ENCODE data around the gene VANGL2. TPM values are rescaled to one million over a fixed set of nuclear protein-coding genes. Genes with fewer than 3 reads are reported as not detected.

VANGL2 gene
- total and polyA plus RNA-seq, 9 of the 15 experiments (the other 6 are each of a cell fraction or from before 2014, with no cell fraction given), result 0.28 to 4.0 (median 0.98) TPM

GRCh38 chr1:160377585-160378206 is 22.7 kb upstream of the VANGL2 start:
- Histone ChIP-seq H3K27ac (ENCODE audit: extremely low read depth, low read depth, low read length) (no peak overlapping the region), H3K36me3 (ENCODE audit: control insufficient read depth, insufficient read depth, low read length) (no peaks in the 10 kb centered on the region), H3K79me2 (ENCODE audit: control insufficient read depth, insufficient read depth, low read length) (no peaks in the 10 kb centered on the region), H3K4me1 (replicated peaks in 1 of 2; ENCODE audit: control insufficient read depth in 2 of 2, insufficient read depth in 2 of 2, low read length in 2 of 2) (peaks cover 17 to 22% of the 10 kb centered on the region in 2 experiments), H2AFZ (ENCODE audit: low read depth, low read length) (no peak overlapping the region), H3K27me3 (ENCODE audit: control insufficient read depth in 2 of 2, insufficient read depth in 2 of 2, low read length in 2 of 2) (no peaks in the 10 kb centered on the region; a peak in 1 of 5 replicates), H3K9ac (ENCODE audit: insufficient read depth in 1 of 2, low read depth in 2 of 2, low read length in 2 of 2) (no peak overlapping the region), H4K20me1 (replicated peaks; ENCODE audit: control insufficient read depth, insufficient read depth, low read length) (no peaks in the 10 kb centered on the region), H3K9me1 (ENCODE audit: control insufficient read depth, insufficient read depth, low read length) (no peaks in the 10 kb centered on the region), H3K4me2 (ENCODE audit: insufficient read depth, low read length) (no peak overlapping the region), H3K4me3 (no peak overlapping the region), H3K9me3 (replicated peaks; ENCODE audit: control insufficient read depth, insufficient read depth, low read depth, low read length) (no peaks in the 10 kb centered on the region)
- CTCF ChIA-PET (ENCODE audit: low intra/inter-chr PET ratio), result no interaction called here
- in situ Hi-C loops (cut with MboI), result loop anchor here (10.0 kb wide), 1 partner anchor 273 kb away; no protein-coding TSS in a partner anchor
- no TSS peak for BruUV-seq (replicated peaks)
- POLR2A ChIA-PET, result interaction anchor here (0.6 to 5.7 kb wide), 6 partner anchors 10 to 552 kb away, joined by 3 to 37 read pairs (median 8); no protein-coding TSS in a partner anchor
- ATAC-seq (no peak), FAIRE-seq (no peak), DNase-seq (ENCODE audit: extremely low read depth in 1 of 4, low spot score in 3 of 4) (no peak)
- intact Hi-C loops (cut with micrococcal nuclease), result loop anchor here (2.0 to 5.0 kb wide), 4 partner anchors 15 to 215 kb away; partner anchors contain the start of genes DCAF8 and PEX19
- WGBS (ENCODE audit: insufficient coverage, low coverage, missing lambda C conversion rate), result 40% methylated on average over 7 of the region's 7 CpGs
- TF ChIP-seq SMARCE1 (IDR thresholded peaks at IDR 0.05) (no peak), MAFF (IDR thresholded peaks at IDR 0.05; ENCODE audit: low read length) (no peak), ZNF449 (CRISPR knock-in tag; IDR thresholded peaks at IDR 0.05) (no peak), ZBTB11 (CRISPR knock-in tag; IDR thresholded peaks at IDR 0.05) (no peak), FOS (IDR thresholded peaks at IDR 0.05; ENCODE audit: extremely low read depth, insufficient read length) (no peak), ZNF124 (CRISPR knock-in tag; IDR thresholded peaks at IDR 0.05) (no peak), ELK3 (CRISPR knock-in tag; IDR thresholded peaks at IDR 0.05) (no peak), TCF7L2 (IDR thresholded peaks at IDR 0.05; ENCODE audit: low read depth, low read length) (no peak), GTF2A2 (tag; IDR thresholded peaks at IDR 0.05) (no peak), PHF21A (IDR thresholded peaks at IDR 0.05; ENCODE audit: borderline replicate concordance, low read depth) (no peak), RBM22 (IDR thresholded peaks at IDR 0.05; ENCODE audit: low read depth, low read length, poor library complexity, severe bottlenecking) (no peak), ZNF644 (tag; IDR thresholded peaks at IDR 0.05; ENCODE audit: low read depth) (no peak), ZNF184 (CRISPR knock-in tag; IDR thresholded peaks at IDR 0.05) (no peak), DEAF1 (CRISPR knock-in tag; IDR thresholded peaks at IDR 0.05) (no peak)

Measured in K562 (cell line).